Liver (tissue), 9 donors: ENCODE measurements around the gene RBM47. TPM values are rescaled to one million over a fixed set of nuclear protein-coding genes. Genes with fewer than 3 reads are reported as not detected.

Source experiments
- DNase-seq: peaks from one replicate; pipeline ENCODE4 v3.0.0-alpha.2; 2017; ENCODE audit warnings: low spot score
- H3K27ac ChIP-seq, 2 donors: one replicate each; pipeline ENCODE4 v1.7.0; 2013; ENCODE audit warnings: inconsistent platforms in 2 of 2, low read length in 2 of 2, control low read depth in 1 of 2, low read depth in 1 of 2, mild to moderate bottlenecking in 1 of 2
- H3K27me3 ChIP-seq, 4 donors: one replicate each; pipeline versions ENCODE4 v1.6.1 to v1.7.0; 2013; ENCODE audit warnings: low read length in 3 of 4, inconsistent platforms in 1 of 4, mild to moderate bottlenecking in 1 of 4, moderate library complexity in 1 of 4; ENCODE audit not compliant: control insufficient read depth in 4 of 4, insufficient read depth in 4 of 4
- H3K36me3 ChIP-seq, 4 donors: one replicate each; pipeline versions ENCODE4 v1.6.1 to v1.7.0; 2013; ENCODE audit warnings: low read length in 3 of 4, mild to moderate bottlenecking in 3 of 4, low read depth in 1 of 4, moderate library complexity in 1 of 4; ENCODE audit not compliant: control insufficient read depth in 4 of 4, insufficient read depth in 3 of 4
- H3K4me1 ChIP-seq, 4 donors: one replicate each; pipeline versions ENCODE4 v1.6.1 to v1.7.0; 2013; ENCODE audit warnings: low read length in 3 of 4, mild to moderate bottlenecking in 3 of 4, moderate library complexity in 1 of 4; ENCODE audit not compliant: control insufficient read depth in 4 of 4, insufficient read depth in 4 of 4
- H3K4me3 ChIP-seq, 3 donors: one replicate each; pipeline versions ENCODE4 v1.6.1 to v1.7.0; 2013; ENCODE audit warnings: low read length in 3 of 3, control low read depth in 1 of 3, low read depth in 1 of 3, mild to moderate bottlenecking in 1 of 3
- H3K9ac ChIP-seq, 2 donors: one replicate each; pipeline ENCODE4 v1.7.0; 2013; ENCODE audit warnings: low read length in 2 of 2, mild to moderate bottlenecking in 2 of 2, moderate library complexity in 2 of 2, control low read depth in 1 of 2, low read depth in 1 of 2
- H3K9me3 ChIP-seq, 4 donors: one replicate each; pipeline versions ENCODE4 v1.6.1 to v1.7.0; 2013; ENCODE audit warnings: low read length in 3 of 4; ENCODE audit not compliant: control insufficient read depth in 4 of 4
- ATF3 ChIP-seq: IDR thresholded peaks from 2 replicates; pipeline ENCODE4 v1.6.1; 2016; ENCODE audit warnings: antibody characterized with exemption
- CTCF ChIP-seq: fragments of 150-350 bp; IDR thresholded peaks from 2 replicates; pipeline ENCODE4 v1.5.1; 2017; ENCODE audit warnings: improper control_type of control experiment, low read depth, low read length; ENCODE audit not compliant: missing input control
- EGR1 ChIP-seq, 2 donors: IDR thresholded peaks; 2 replicates each; pipeline ENCODE4 v1.6.1; 2016 to 2018; ENCODE audit warnings: antibody characterized with exemption in 2 of 2, low read depth in 2 of 2
- FOXA1 ChIP-seq: IDR thresholded peaks from 2 replicates; pipeline ENCODE4 v1.6.1; 2016; ENCODE audit warnings: antibody characterized with exemption
- FOXA2 ChIP-seq: IDR thresholded peaks from 2 replicates; pipeline ENCODE4 v1.6.1; 2016; ENCODE audit warnings: antibody characterized with exemption
- HNF4A ChIP-seq, 2 donors: conservative IDR thresholded peaks; 2 replicates each; pipeline ENCODE4 v1.6.1; 2016; ENCODE audit warnings: antibody characterized with exemption in 2 of 2, mild to moderate bottlenecking in 2 of 2
- HNF4G ChIP-seq: IDR thresholded peaks from 2 replicates; pipeline ENCODE4 v1.6.1; 2016; ENCODE audit warnings: antibody characterized with exemption
- JUND ChIP-seq, 2 donors: IDR thresholded peaks; 2 replicates each; pipeline ENCODE4 v1.6.1; 2016; ENCODE audit warnings: antibody characterized with exemption in 2 of 2
- MAX ChIP-seq: IDR thresholded peaks from 2 replicates; pipeline ENCODE4 v1.6.1; 2016; ENCODE audit warnings: antibody characterized with exemption
- NR2F2 ChIP-seq: IDR thresholded peaks from 2 replicates; pipeline ENCODE4 v1.6.1; 2016; ENCODE audit warnings: antibody characterized with exemption
- REST ChIP-seq: IDR thresholded peaks from 2 replicates; pipeline ENCODE4 v1.6.1; 2016; ENCODE audit warnings: antibody characterized with exemption, mild to moderate bottlenecking
- RXRA ChIP-seq, 2 donors: IDR thresholded peaks; 2 replicates each; pipeline ENCODE4 v1.6.1; 2017 to 2018; ENCODE audit warnings: antibody characterized with exemption in 2 of 2, mild to moderate bottlenecking in 1 of 2
- SP1 ChIP-seq: IDR thresholded peaks from 2 replicates; pipeline ENCODE4 v1.6.1; 2018; ENCODE audit warnings: antibody characterized with exemption, mild to moderate bottlenecking
- TAF1 ChIP-seq: conservative IDR thresholded peaks from 2 replicates; pipeline ENCODE4 v1.6.1; 2016; ENCODE audit warnings: antibody characterized with exemption, mild to moderate bottlenecking
- YY1 ChIP-seq: IDR thresholded peaks from 2 replicates; pipeline ENCODE4 v1.6.1; 2016; ENCODE audit warnings: antibody characterized with exemption, mild to moderate bottlenecking
- ZBTB33 ChIP-seq: IDR thresholded peaks from 2 replicates; pipeline ENCODE4 v1.6.1; 2016; ENCODE audit warnings: antibody characterized with exemption
- WGBS: extraction: QIAGEN DNeasy Blood & Tissue Kit; methylation state at CpG from one replicate; pipeline ENCODE4 v1.1.7; 2013; 5-methylcytosine and 5-hydroxymethylcytosine counted together
- polyA plus RNA-seq, 2 donors: library from polyadenylated mRNA; stranded (reverse) in 1 of 2; unstranded in 1 of 2; fragments of 200-250 nt in 1 of 2; fragments of >200 nt in 1 of 2; fragmentation: Nextera tagmentation in 1 of 2; extraction: Ambion mirVana in 1 of 2; gene quantifications; one replicate each; pipeline versions ENCODE4 v1.2.1 to v1.2.3, GENCODE V29; 2013 to 2015
- total RNA-seq, 2 donors: library from RNA; depleted of rRNA; stranded (reverse); fragments of >200 nt; gene quantifications; one replicate each; pipeline ENCODE4 v1.2.3, GENCODE V29; 2014
- donor health status: healthy.
- donor health status: healthy.
- donor health status: healthy.
- donor health status: healthy.
- donor health status: healthy.

The RBM47 gene
- total and polyA plus RNA-seq, 4 donors: 16.5 to 81.2 (median 24.7) TPM

GRCh38 chr4:40403081-40403480, 226.6 kb downstream of the RBM47 start:
- no peak overlapping the region for H3K27ac ChIP-seq
- H3K9me3 ChIP-seq: no peaks in the 10 kb centered on the region
- no peaks in the 10 kb centered on the region for H3K36me3 ChIP-seq
- no peak for DNase-seq
- TF ChIP-seq ZBTB33: no peak
- TF ChIP-seq EGR1 (IDR thresholded peaks at IDR 0.05; ENCODE audit: low read depth in 2 of 2): no peak
- TF ChIP-seq MAX: no peak
- TF ChIP-seq FOXA2: no peak
- no peak for TF ChIP-seq CTCF
- no peak for TF ChIP-seq FOXA1
- TF ChIP-seq SP1: no peak
- TF ChIP-seq YY1: no peak
- TF ChIP-seq HNF4A (conservative IDR thresholded peaks at IDR 0.05): no peak
- TF ChIP-seq TAF1: no peak
- TF ChIP-seq NR2F2: no peak
- H3K27me3 ChIP-seq: no peaks in the 10 kb centered on the region
- peaks cover 2 to 14% (median 6%) of the 10 kb centered on the region in 4 donors for H3K4me1 ChIP-seq
- H3K9ac ChIP-seq: no peak overlapping the region
- no peak overlapping the region for H3K4me3 ChIP-seq
- WGBS: 89% methylated on average over 5 of the region's 5 CpGs

GRCh38 chr4:40402556-40402955, 227.1 kb downstream of the RBM47 start:
- Histone ChIP-seq H3K9me3 (no peaks in the 10 kb centered on the region), H3K27me3 (no peaks in the 10 kb centered on the region), H3K4me1 (peaks cover 2 to 14% (median 6%) of the 10 kb centered on the region in 4 donors), H3K9ac (no peak overlapping the region), H3K36me3 (no peaks in the 10 kb centered on the region), H3K27ac (no peak overlapping the region), H3K4me3 (no peak overlapping the region)
- DNase-seq: no peak
- WGBS: 92% methylated on average over 1 of the region's 1 CpG
- no peak for TF ChIP-seq HNF4A (conservative IDR thresholded peaks at IDR 0.05)
- TF ChIP-seq CTCF: no peak
- TF ChIP-seq REST: no peak
- TF ChIP-seq HNF4G: no peak
- no peak for TF ChIP-seq YY1
- no peak for TF ChIP-seq RXRA (IDR thresholded peaks at IDR 0.05)
- no peak for TF ChIP-seq FOXA2
- no peak for TF ChIP-seq MAX
- TF ChIP-seq ATF3: no peak
- TF ChIP-seq SP1: no peak
- no peak for TF ChIP-seq FOXA1
- no peak for TF ChIP-seq JUND (IDR thresholded peaks at IDR 0.05)
